ENCODE results near the gene KRTAP9-2. TPM values are rescaled to one million over a fixed set of nuclear protein-coding genes. Genes with fewer than 3 reads are reported as not detected.
"Not testable (repeated sequence)": the region's sequence is repeated elsewhere in the genome, so short reads cannot be mapped to it uniquely, and the experiment has no call there.

KRTAP9-2 gene, protein sequence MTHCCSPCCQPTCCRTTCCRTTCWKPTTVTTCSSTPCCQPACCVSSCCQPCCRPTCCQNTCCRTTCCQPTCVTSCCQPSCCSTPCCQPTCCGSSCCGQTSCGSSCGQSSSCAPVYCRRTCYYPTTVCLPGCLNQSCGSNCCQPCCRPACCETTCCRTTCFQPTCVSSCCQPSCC
- total RNA-seq: not detected

DNA sequence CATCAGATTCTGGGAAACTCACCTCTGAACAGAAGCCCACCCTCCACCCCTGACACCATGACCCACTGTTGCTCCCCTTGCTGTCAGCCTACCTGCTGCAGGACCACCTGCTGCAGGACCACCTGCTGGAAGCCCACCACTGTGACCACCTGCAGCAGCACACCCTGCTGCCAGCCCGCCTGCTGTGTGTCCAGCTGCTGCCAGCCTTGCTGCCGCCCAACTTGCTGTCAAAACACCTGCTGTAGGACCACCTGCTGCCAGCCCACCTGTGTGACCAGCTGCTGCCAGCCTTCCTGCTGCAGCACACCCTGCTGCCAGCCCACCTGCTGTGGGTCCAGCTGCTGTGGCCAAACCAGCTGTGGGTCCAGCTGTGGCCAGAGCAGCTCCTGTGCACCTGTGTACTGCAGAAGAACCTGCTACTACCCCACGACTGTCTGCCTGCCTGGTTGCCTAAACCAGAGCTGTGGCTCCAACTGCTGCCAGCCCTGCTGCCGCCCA is at the start of gene KRTAP9-2:
Gene KRTAP9-2 (plus strand): TSS at position 51 of the 498 bp plus-strand sequence. CDS start 7 bp downstream, at position 58.
- H3K36me3 ChIP-seq; H3K27ac ChIP-seq; H3K9me3 ChIP-seq; DNase-seq (ENCODE audit: low spot score in 2 of 2); H3K4me3 ChIP-seq; H3K4me1 ChIP-seq; H3K27me3 ChIP-seq: not testable (repeated sequence)
- WGBS, 2 donors: 58% methylated on average over 3 of the region's 4 CpGs; no CpG with 5 or more reads in 1 of the 2 donors

DNA sequence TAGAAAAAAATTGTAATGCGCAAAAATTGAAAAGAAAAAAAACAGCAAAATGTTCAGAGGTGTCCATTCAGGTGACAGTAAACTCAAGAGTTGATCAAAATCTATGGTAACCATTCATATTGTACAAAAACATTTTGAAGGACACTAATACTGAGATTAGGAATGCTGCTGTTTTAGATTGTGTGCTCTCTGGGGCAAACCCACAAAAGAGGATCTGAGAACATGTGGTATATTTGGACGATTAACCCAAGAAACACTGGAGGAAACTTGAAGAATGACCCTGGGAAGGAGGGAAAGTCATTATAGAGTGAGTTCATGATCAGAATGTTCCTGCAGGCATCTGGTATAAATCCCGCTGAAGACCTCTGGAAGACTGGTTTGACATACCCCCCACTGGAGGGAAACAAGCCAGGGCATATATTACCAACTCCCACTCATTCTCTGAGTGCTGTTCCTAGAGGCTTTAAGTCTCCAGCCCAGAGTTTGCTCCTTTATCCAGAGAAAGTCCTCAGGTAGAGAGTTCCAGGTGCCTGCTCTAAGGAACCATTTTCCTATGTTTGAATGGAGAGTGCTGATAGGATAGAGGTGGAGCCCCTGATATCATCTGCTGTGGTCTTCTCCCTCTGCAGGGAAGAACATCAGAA is 49.6 kb upstream of the KRTAP9-2 start:
- WGBS, 2 donors: 65 to 77% methylated on average over 3 of the region's 3 CpGs
- Histone ChIP-seq H3K9me3 (no peaks in the 10 kb centered on the region), H3K27me3 (no peaks in the 10 kb centered on the region), H3K4me1 (no peaks in the 10 kb centered on the region), H3K4me3 (no peak overlapping the region), H3K36me3 (no peaks in the 10 kb centered on the region), H3K27ac (no peak overlapping the region)
- DNase-seq (ENCODE audit: low spot score in 2 of 2): no peak
- TF ChIP-seq POLR2A (IDR thresholded peaks at IDR 0.05) (no peak), EP300 (IDR thresholded peaks at IDR 0.05) (no peak)
- TF ChIP-seq, protein P1, sequence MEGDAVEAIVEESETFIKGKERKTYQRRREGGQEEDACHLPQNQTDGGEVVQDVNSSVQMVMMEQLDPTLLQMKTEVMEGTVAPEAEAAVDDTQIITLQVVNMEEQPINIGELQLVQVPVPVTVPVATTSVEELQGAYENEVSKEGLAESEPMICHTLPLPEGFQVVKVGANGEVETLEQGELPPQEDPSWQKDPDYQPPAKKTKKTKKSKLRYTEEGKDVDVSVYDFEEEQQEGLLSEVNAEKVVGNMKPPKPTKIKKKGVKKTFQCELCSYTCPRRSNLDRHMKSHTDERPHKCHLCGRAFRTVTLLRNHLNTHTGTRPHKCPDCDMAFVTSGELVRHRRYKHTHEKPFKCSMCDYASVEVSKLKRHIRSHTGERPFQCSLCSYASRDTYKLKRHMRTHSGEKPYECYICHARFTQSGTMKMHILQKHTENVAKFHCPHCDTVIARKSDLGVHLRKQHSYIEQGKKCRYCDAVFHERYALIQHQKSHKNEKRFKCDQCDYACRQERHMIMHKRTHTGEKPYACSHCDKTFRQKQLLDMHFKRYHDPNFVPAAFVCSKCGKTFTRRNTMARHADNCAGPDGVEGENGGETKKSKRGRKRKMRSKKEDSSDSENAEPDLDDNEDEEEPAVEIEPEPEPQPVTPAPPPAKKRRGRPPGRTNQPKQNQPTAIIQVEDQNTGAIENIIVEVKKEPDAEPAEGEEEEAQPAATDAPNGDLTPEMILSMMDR (IDR thresholded peaks at IDR 0.05): no peak

DNA sequence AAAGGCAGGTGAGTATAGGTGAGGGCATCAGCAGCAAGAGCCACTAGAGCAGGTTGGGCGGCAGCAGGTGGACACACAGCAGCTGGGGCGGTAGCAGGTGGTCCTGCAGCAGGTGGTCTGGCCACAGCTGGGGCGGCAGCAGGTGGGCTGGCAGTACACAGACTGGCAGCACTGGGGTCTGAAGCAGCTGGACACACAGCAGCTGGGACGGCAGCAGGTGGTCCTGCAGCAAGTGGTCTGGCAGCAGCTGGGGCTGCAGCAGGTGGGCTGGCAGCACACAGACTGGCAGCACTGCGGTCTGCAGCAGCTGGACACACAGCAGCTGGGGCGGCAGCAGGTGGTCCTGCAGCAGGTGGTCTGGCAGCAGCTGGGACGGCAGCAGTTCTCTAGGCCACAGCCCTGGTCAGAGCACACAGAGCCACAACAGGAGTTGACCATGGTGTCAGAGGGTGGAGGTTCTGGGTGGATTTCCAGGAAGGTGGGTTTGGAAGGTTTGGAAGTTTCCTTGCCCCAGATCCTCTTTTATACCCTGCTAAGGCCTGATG is 48.6 kb upstream of the KRTAP9-2 start, which contains the start of gene KRTAP4-2:
Gene KRTAP4-2 (minus strand): TSS at position 495 of the 545 bp plus-strand sequence. CDS start 57 bp downstream, at position 438.
- H3K36me3 ChIP-seq: no peaks in the 10 kb centered on the region
- H3K9me3 ChIP-seq: no peaks in the 10 kb centered on the region
- DNase-seq (ENCODE audit: low spot score in 2 of 2): no peak
- H3K4me1 ChIP-seq: no peaks in the 10 kb centered on the region
- no peak within 1 kb of the TSS for H3K4me3 ChIP-seq
- H3K27ac ChIP-seq: no peak within 1 kb of the TSS
- H3K27me3 ChIP-seq: no peaks in the 10 kb centered on the region
- 88 to 89% methylated on average over 3 to 5 of the region's 7 CpGs for WGBS, 2 donors
- TF ChIP-seq POLR2A (IDR thresholded peaks at IDR 0.05): no peak
- no peak for TF ChIP-seq EP300 (IDR thresholded peaks at IDR 0.05)
- TF ChIP-seq, protein P1 (IDR thresholded peaks at IDR 0.05): no peak

DNA sequence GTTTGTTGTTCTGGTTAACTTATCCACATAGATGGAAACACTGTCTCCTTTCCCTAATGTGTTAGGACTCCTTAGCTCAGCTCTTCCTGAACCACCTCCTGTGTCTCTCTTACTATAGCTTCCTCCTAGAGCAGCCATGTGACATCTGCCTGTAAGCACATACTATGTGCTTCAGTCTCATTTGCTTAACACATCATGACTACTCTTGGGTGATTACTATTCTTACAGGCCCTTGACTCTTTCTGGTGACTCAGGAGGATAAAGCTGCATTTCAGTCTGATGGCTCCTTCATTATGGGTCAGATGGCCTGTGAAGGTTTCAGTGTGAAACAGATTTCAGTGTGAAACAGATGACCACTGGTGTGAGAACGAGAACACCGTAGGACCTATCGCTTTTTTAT is 48.1 kb upstream of the KRTAP9-2 start:
- 87 to 95% methylated on average over 3 of the region's 3 CpGs for WGBS, 2 donors
- DNase-seq (ENCODE audit: low spot score in 2 of 2): no peak
- TF ChIP-seq, protein P1 (IDR thresholded peaks at IDR 0.05): no peak
- TF ChIP-seq EP300 (IDR thresholded peaks at IDR 0.05) (no peak), POLR2A (IDR thresholded peaks at IDR 0.05) (no peak)
- Histone ChIP-seq H3K36me3 (no peaks in the 10 kb centered on the region), H3K4me1 (no peaks in the 10 kb centered on the region), H3K9me3 (no peaks in the 10 kb centered on the region), H3K27ac (no peak overlapping the region), H3K4me3 (no peak overlapping the region), H3K27me3 (no peaks in the 10 kb centered on the region)

DNA sequence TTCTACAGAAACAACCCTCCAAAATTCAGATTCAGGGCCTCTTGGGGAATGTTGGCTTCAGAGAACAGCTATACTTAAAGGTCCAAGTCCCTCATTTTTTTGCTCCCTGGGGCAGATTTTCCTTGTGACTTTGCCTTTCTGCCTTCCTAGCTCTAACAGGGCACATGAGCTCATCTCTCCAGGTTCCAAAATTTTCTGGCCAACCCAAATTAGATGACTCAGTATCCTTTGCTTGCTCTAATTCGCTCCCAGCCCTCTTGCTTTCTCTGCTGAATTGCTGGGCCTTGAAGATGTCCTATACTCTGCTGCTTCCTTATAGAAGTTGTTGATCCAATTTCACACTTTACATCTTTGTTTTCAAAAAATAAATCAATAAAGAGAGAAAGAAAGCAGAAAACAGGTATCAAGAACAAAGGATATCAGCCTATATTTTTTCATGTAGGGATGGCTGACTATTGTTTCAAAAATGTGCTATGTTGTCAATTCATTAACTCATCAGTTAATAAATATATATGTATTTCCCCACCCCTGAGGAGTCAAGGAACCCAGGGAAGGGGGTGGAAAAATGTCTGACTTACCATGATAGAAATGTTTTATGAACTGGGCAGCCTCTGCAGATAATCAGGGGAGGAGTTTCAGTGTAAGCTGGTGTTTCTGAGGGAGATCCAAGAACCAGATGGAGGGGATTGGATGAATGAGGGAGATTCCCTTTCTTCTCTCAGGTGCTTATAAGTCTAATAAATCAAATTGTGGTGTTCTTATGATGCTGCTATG is 47.4 kb upstream of the KRTAP9-2 start:
- DNase-seq (ENCODE audit: low spot score in 2 of 2): no peak
- no peak for TF ChIP-seq EP300 (IDR thresholded peaks at IDR 0.05)
- no peak for TF ChIP-seq POLR2A (IDR thresholded peaks at IDR 0.05)
- TF ChIP-seq, protein P1 (IDR thresholded peaks at IDR 0.05): no peak
- Histone ChIP-seq H3K27ac (no peak overlapping the region), H3K36me3 (no peaks in the 10 kb centered on the region), H3K4me1 (no peaks in the 10 kb centered on the region), H3K4me3 (no peak overlapping the region), H3K9me3 (no peaks in the 10 kb centered on the region), H3K27me3 (no peaks in the 10 kb centered on the region)
- WGBS, 2 donors: 73 to 86% methylated on average over 1 of the region's 1 CpG

All from tibial nerve (tissue), 4 donors.